Vagina (tissue), 2 donors: ENCODE results near the gene MARK3. TPM values are rescaled to one million over a fixed set of nuclear protein-coding genes. Genes with fewer than 3 reads are reported as not detected.
A peak's percentile ranks its signal among the peaks of the same experiment; 100 is the strongest.

Source experiments
- DNase-seq, 2 donors: peaks; one replicate each; pipeline ENCODE4 v3.0.0-alpha.2; 2017; ENCODE audit errors: extremely low spot score in 2 of 2
- H3K27ac ChIP-seq: fragments of 200-600 bp; sonication (generic); one replicate; pipeline ENCODE4 v1.5.1; 2019
- H3K27me3 ChIP-seq: fragments of 200-600 bp; sonication (generic); one replicate; pipeline ENCODE4 v1.5.1; 2019
- H3K36me3 ChIP-seq, 2 donors: fragments of 200-600 bp; sonication (generic); one replicate each; pipeline ENCODE4 v1.5.1; 2017 to 2019
- H3K4me1 ChIP-seq: fragments of 200-600 bp; sonication (generic); one replicate; pipeline ENCODE4 v1.5.1; 2019
- H3K4me3 ChIP-seq, 2 donors: fragments of 200-600 bp; sonication (generic); 1 replicate in 1 of 2; 2 replicates in 1 of 2; pipeline ENCODE4 v1.5.1; 2016 to 2019
- H3K9me3 ChIP-seq: fragments of 200-600 bp; sonication (generic); one replicate; pipeline ENCODE4 v1.5.1; 2019
- CTCF ChIP-seq, 3 experiments: fragments of 450-650 bp in 2 of 3; fragments of 200-600 bp in 1 of 3; sonication (generic) in 1 of 3; IDR thresholded peaks; one replicate each; pipeline ENCODE4 v1.5.1; 2017 to 2019; ENCODE audit warnings: antibody characterized with exemption in 3 of 3, mild to moderate bottlenecking in 2 of 3, moderate library complexity in 2 of 3
- POLR2A ChIP-seq, 2 donors: fragments of 450-650 bp; IDR thresholded peaks; one replicate each; pipeline ENCODE4 v1.6.1; 2017; ENCODE audit warnings: antibody characterized with exemption in 2 of 2, mild to moderate bottlenecking in 2 of 2, moderate library complexity in 2 of 2
- POLR2AphosphoS5 ChIP-seq, 2 donors: sonication (generic); formaldehyde crosslinking; IDR thresholded peaks; one replicate each; pipeline ENCODE4 v1.9.0; 2017; ENCODE audit warnings: antibody characterized with exemption in 2 of 2, mild to moderate bottlenecking in 2 of 2, low read depth in 1 of 2; ENCODE audit not compliant: insufficient read depth in 1 of 2
- intact Hi-C: fragments of 100-400 bp; cut with DNase I; formaldehyde crosslinking; loops from one replicate; pipeline ENCODE4 v1.15.1; 2023
- total RNA-seq: library from RNA; depleted of rRNA; stranded (reverse); fragments of >200 nt; gene quantifications from one replicate; pipeline ENCODE4 v1.2.3, GENCODE V29; 2016

Gene MARK3
- total RNA-seq, 1 donor from 2014 or later = 77.6 TPM

DNA sequence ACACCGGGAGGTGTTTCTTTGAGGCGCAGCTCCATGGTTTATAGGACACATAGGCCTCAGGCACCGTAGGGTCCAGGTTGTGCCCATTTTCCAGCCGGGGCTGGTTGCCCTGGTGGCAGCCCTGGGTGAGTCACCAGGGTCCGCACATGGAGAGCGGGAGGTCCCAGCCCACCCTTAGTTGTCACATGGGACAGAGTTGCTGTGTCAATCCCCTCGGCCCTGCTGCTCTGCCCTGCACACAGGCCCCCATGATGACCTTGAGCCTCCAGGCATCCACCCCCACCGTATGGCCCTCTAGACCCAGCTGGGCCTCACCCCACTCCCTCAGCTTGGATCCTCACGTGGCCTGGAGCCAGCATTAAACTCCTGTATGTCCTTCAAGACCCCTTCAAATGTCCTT is 151.5 kb downstream of the MARK3 start:
- Histone ChIP-seq H3K4me3 (no peak overlapping the region), H3K9me3 (no peaks in the 10 kb centered on the region), H3K27ac (peak overlapping the region; percentile 88), H3K4me1 (peaks cover 92% of the 10 kb centered on the region), H3K27me3 (no peaks in the 10 kb centered on the region), H3K36me3 (peaks cover 0 to 5% of the 10 kb centered on the region in 2 donors)
- intact Hi-C loops = no loop called here
- no peak for DNase-seq
- TF ChIP-seq CTCF (IDR thresholded peaks at IDR 0.05) (no peak), POLR2AphosphoS5 (IDR thresholded peaks at IDR 0.05; ENCODE audit: insufficient read depth in 1 of 2, low read depth in 1 of 2) (no peak), POLR2A (IDR thresholded peaks at IDR 0.05) (no peak)

GRCh38 chr14:103537175-103537990 is 152.2 kb downstream of the MARK3 start:
- Histone ChIP-seq H3K27ac (peak overlapping the region; percentile 88), H3K27me3 (no peaks in the 10 kb centered on the region), H3K36me3 (peaks cover 0 to 5% of the 10 kb centered on the region in 2 donors), H3K4me3 (no peak overlapping the region), H3K4me1 (peaks cover 92% of the 10 kb centered on the region), H3K9me3 (no peaks in the 10 kb centered on the region)
- TF ChIP-seq POLR2AphosphoS5 (IDR thresholded peaks at IDR 0.05; ENCODE audit: insufficient read depth in 1 of 2, low read depth in 1 of 2) (no peak), POLR2A (IDR thresholded peaks at IDR 0.05) (no peak), CTCF (IDR thresholded peaks at IDR 0.05) (no peak)
- intact Hi-C loops = no loop called here
- no peak for DNase-seq

DNA sequence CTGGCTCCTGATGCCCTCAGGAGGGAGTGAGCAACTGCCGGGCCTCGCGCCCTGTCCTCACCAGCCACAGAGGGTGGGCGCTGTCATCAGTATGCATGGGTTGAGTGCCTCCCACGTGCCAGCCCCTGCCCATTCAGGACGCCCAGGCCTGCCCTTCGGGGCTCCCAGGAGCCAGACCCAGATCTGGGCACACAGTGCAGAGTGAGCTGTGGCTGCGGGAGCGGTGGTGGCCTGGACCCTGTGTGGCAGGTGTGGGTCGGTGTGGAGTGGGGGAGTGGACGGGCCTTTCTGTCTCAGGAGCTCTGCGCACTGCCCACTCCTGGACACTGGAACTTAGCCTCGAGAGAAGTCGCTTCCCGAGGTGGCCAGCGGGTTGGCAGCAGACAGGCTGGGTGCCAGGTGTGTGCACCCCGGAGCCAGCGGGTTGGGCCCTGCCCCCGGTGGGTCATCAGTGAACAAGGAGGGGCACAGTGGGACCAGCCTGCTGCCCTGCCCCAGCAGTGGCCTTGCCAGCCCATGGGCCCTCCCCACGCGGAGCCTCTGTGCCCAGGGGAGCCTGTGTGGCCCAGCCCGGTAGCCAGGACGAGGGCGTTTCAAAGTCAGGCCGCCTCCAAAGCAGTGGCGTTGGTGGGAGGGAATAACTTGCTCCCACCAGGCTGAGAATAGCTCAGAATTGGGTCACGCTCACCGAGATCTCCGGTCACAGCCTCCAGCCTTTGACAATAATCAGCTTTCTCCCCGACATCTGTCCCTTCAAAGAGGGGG is 153.3 kb downstream of the MARK3 start:
- Histone ChIP-seq H3K36me3 (peaks cover 0 to 5% of the 10 kb centered on the region in 2 donors), H3K4me1 (peaks cover 94% of the 10 kb centered on the region), H3K4me3 (no peak overlapping the region), H3K27me3 (no peaks in the 10 kb centered on the region), H3K9me3 (no peaks in the 10 kb centered on the region), H3K27ac (peak overlapping the region; percentile 88)
- TF ChIP-seq POLR2A (IDR thresholded peaks at IDR 0.05) (no peak), POLR2AphosphoS5 (IDR thresholded peaks at IDR 0.05; ENCODE audit: insufficient read depth in 1 of 2, low read depth in 1 of 2) (peak in 1 of 2 donors; percentile 35), CTCF (IDR thresholded peaks at IDR 0.05) (no peak)
- intact Hi-C loops = no loop called here
- no peak for DNase-seq

GRCh38 chr14:103539056-103539825 is 154.0 kb downstream of the MARK3 start:
- Histone ChIP-seq H3K27me3 (no peaks in the 10 kb centered on the region), H3K9me3 (no peaks in the 10 kb centered on the region), H3K36me3 (peaks cover 0 to under 1% of the 10 kb centered on the region in 2 donors), H3K4me3 (no peak overlapping the region), H3K27ac (peak overlapping the region; percentile 88), H3K4me1 (peaks cover 94% of the 10 kb centered on the region)
- TF ChIP-seq CTCF (IDR thresholded peaks at IDR 0.05) = no peak
- no peak for TF ChIP-seq POLR2AphosphoS5 (IDR thresholded peaks at IDR 0.05; ENCODE audit: insufficient read depth in 1 of 2, low read depth in 1 of 2)
- TF ChIP-seq POLR2A (IDR thresholded peaks at IDR 0.05) = no peak
- no peak for DNase-seq
- intact Hi-C loops = no loop called here
